NCI-H748 treated with DMSO at 0.1 percent for 48 hours (cell line): ENCODE results near the gene METTL1.
"Not testable (repeated sequence)": the region's sequence is repeated elsewhere in the genome, so short reads cannot be mapped to it uniquely, and the experiment has no call there.

ENCODE experiments used
- DNase-seq: peaks from one replicate; lab custom pipeline; 2025; lab: John Stamatoyannopoulos, UW

Gene METTL1

DNA sequence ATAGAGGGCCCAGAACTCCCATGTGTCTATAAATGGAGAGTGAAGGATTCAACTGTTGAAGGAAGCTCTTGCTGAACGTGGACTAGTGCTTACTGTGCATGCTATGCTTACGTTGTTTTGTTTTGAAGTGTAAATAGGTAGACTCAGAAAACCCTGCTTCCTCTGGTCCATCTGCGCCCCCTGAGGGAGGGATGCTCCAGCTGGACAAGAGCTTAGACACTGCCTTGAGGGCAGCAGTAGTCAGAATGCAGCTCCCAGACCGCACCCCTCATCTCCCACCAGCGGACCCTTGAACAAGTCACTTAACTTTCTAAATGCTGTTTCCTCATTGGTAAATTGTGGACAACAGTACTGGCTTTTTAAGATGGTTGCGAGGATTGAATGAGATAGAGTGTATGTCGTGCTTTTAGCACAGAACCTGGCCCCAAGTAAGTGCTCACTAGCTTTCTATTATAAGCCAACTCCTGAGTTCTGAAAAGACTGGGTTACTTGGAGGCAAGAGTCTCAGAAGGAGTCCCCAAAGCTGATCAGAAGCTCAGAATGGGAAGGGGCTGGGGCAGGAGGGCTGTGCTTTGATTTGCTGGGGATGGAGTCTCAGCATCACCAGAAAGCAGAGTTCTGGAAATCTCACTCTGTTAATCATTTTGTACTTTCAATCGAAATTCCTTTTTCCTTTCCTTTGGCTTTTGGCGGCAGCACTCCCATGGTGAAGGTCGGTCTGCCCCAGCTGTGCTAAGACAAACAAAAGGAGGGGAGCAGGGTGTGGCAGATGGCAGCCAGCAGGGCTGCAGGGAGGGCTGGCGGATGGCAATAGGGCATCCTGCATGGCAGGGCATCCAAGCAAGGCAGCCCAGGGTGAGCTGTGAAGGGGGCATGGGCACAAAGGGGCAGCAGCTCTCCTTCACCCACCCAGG lies 48.9 kb downstream of the METTL1 start:
- DNase-seq: no peak

DNA sequence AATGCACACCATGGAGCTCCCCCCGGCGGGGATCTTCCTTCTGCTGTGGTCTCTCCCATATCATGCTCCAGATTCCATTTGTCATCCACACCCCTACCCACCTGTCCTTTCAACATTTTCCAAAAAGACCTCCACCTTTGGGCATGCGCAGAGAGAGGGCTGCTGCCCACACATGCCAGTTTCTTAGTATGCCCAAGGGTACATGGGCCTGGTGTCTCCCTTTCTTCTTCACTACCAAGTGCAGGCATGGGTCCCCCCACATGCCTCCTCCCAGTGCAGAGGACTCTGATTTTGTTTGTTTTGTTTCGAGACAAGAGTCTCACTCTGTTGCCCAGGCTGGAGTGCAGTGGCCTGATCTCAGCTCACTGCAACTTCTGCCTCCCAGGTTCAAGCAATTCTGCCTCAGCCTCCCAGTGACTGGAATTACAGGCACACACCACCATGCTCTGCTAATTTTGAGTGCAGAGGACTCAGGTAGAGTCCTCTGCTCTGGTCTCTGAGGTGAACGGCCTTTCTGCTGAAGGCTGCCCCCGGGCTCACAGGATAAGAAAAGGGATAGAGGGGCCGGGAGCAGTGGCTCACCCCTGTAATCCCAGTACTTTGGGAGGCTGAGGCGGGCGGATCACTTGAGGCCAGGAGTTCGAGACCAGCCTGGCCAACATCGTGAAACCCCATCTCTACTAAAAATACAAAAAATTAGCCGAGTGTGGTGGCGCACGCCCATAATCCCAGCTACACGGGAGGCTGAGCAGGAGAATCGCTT lies 49.9 kb downstream of the METTL1 start:
- not testable (repeated sequence) for DNase-seq

DNA sequence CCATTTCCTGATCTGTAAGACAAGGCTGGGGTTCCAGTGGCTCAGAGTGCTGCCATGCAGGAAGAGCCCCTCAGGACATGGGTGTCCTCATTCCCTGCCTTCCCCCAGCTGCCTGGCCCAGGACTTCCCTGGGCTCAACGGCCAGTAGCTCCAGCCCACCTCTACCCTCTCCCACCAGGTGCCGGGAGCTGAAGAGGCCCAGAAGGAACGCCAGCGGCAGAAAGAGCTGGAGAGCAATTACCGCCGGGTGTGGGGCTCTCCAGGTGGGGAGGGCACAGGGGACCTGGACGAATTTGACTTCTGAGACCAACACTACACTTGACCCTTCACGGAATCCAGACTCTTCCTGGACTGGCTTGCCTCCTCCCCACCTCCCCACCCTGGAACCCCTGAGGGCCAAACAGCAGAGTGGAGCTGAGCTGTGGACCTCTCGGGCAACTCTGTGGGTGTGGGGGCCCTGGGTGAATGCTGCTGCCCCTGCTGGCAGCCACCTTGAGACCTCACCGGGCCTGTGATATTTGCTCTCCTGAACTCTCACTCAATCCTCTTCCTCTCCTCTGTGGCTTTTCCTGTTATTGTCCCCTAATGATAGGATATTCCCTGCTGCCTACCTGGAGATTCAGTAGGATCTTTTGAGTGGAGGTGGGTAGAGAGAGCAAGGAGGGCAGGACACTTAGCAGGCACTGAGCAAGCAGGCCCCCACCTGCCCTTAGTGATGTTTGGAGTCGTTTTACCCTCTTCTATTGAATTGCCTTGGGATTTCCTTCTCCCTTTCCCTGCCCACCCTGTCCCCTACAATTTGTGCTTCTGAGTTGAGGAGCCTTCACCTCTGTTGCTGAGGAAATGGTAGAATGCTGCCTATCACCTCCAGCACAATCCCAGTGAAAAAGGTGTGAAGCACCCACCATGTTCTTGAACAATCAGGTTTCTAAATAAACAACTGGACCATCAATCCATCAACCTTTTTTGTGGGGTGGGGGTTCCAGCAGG lies 51.0 kb downstream of the METTL1 start:
- no peak for DNase-seq

DNA sequence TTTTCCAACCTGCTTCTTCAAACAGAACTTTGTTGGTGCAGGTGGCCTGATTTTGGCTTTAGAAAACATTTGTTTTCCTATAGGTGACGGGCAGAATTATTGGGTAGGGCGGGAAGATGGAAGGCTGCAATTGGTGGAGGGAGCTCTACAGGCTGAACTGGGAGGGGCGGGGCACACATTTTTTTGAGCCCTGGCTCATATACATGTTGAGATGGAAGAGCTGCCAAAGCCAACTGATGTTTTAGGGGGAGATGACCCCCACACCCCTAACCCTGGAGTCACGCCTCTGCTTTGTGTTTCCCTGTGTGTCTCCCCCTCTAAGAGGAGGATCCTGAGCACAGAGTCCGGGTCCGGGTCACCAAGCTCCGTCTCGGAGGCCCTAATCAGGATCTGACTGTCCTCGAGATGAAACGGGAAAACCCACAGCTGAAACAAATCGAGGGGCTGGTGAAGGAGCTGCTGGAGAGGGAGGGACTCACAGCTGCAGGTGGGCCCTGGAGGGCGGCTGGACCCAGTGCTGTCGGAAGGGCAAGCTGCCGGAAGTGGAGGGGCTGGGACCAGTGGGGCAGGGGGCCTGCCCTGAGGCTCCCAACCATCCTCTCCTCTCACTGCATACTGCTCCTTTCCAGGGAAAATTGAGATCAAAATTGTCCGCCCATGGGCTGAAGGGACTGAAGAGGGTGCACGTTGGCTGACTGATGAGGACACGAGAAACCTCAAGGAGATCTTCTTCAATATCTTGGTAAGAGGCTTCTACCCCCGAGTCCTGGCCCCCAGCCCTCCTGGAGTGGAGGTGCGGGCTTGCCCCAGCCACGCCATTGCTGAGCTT lies 51.9 kb downstream of the METTL1 start:
- no peak for DNase-seq

DNA sequence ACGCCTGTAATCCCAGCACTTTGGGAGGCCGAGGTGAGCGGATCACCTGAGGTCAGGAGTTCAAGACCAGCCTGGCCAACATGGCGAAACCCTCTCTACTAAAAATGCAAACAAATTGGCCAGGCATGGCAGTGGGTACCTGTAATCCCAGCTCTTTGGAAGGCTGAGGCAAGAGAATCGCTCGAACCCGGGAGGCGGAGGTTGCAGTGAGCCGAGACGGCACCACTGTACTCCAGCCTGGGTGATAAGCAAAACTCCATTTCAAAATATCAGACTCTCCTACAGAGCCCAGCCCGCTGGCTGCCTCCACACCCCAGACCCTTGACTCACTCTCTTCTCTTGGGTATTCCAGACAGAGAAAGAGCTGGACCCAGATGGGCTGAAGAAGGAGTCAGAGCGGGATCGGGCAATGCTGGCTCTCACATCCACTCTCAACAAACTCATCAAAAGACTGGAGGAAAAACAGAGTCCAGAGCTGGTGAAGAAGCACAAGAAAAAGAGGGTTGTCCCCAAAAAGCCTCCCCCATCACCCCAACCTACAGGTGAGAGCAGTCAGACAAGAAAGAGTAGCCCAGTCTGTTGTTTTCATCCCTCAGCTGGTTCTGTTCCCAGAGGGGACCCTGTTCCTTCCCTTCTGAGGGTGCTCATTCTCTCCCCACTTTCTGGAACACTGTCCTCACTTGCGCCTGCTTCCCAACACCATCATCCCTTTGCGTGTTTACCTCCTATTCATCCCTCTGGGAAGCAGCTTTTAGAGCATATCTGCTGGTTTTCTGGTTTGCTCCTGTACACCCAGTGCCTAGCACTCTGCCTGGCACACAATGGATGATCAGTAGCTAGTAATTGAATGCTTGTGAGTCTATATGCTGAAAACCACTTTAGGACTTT lies 53.0 kb downstream of the METTL1 start:
- no peak for DNase-seq
